Measurements from ENCODE around the gene SPATS2L. TPM values are rescaled to one million over a fixed set of nuclear protein-coding genes. Genes with fewer than 3 reads are reported as not detected.

The SPATS2L gene
- total and polyA plus RNA-seq, 12 donors, result 23.4 to 104 (median 71.8) TPM

- peak overlapping the region in 7 of 10 donors; percentile 6 to 37 (median 28) for H3K4me3 ChIP-seq
- H3K27ac ChIP-seq, result peak overlapping the region in 8 of 10 donors; percentile 41 to 78 (median 56)
- intact Hi-C loops (cut with DNase I), result loop anchor here in 6 of 10 donors (2.0 to 10.0 kb wide), 5 partner anchors 163 to 497 kb away; partner anchors contain the start of gene SPATS2L (in 3 of the 6)
- DNase-seq (peak; percentile 66 to 81), ATAC-seq (peak; percentile 74 to 91 (median 86))
- TF ChIP-seq CTCF (IDR thresholded peaks at IDR 0.05), result no peak
- no peaks in the 10 kb centered on the region for H3K27me3 ChIP-seq
- WGBS, 2 donors, result 70% methylated on average over 21 of the region's 21 CpGs
- H3K36me3 ChIP-seq, result peaks cover 0 to 73% (median 44%) of the 10 kb centered on the region in 9 donors
- H3K4me1 ChIP-seq, result peaks cover 0 to 6% (median 0%) of the 10 kb centered on the region in 9 donors
- no peaks in the 10 kb centered on the region for H3K9me3 ChIP-seq
Measured at GRCh38 chr2:200477667-200478131, 171.2 kb downstream of the SPATS2L start.

- Histone ChIP-seq H3K27me3 (no peaks in the 10 kb centered on the region), H3K27ac (no peak overlapping the region), H3K36me3 (peaks cover 0 to 53% (median 28%) of the 10 kb centered on the region in 9 donors), H3K9me3 (no peaks in the 10 kb centered on the region), H3K4me1 (peaks cover 0 to 6% (median 0%) of the 10 kb centered on the region in 9 donors), H3K4me3 (no peak overlapping the region)
- DNase-seq (no peak), ATAC-seq (no peak)
- 68 to 72% methylated on average over 8 of the region's 8 CpGs for WGBS, 2 donors
- TF ChIP-seq CTCF (IDR thresholded peaks at IDR 0.05), result no peak
- intact Hi-C loops (cut with DNase I), result loop anchor here (2.0 to 10.0 kb wide), 7 partner anchors 165 to 507 kb away; partner anchors contain the start of gene SPATS2L (in 3 of the 10)
Measured at GRCh38 chr2:200479692-200480265, 173.3 kb downstream of the SPATS2L start.

GRCh38 chr2:200482194-200482593 is 175.7 kb downstream of the SPATS2L start:
- Histone ChIP-seq H3K9me3 (no peaks in the 10 kb centered on the region), H3K27ac (no peak overlapping the region), H3K4me3 (no peak overlapping the region), H3K27me3 (no peaks in the 10 kb centered on the region), H3K4me1 (peaks cover 0 to 6% (median 0%) of the 10 kb centered on the region in 9 donors), H3K36me3 (peaks cover 0 to 32% (median 13%) of the 10 kb centered on the region in 9 donors)
- no peak for ATAC-seq
- intact Hi-C loops (cut with DNase I), result loop anchor here in 1 of 10 donors (5.0 kb wide), 1 partner anchor 500 kb away; no protein-coding TSS in a partner anchor
- TF ChIP-seq CTCF (IDR thresholded peaks at IDR 0.05), result no peak
- DNase-seq, result no peak

- DNase-seq, result no peak
- no peak overlapping the region for H3K27ac ChIP-seq
- intact Hi-C loops (cut with DNase I), result loop anchor here in 1 of 10 donors (5.0 kb wide), 1 partner anchor 501 kb away; no protein-coding TSS in a partner anchor
- no peaks in the 10 kb centered on the region for H3K27me3 ChIP-seq
- H3K36me3 ChIP-seq, result peaks cover 0 to 20% (median 7%) of the 10 kb centered on the region in 9 donors
- 60% methylated on average over 4 of the region's 4 CpGs for WGBS, 2 donors
- peak in 7 of 9 donors; percentile 12 to 47 (median 28) for TF ChIP-seq CTCF (IDR thresholded peaks at IDR 0.05)
- H3K9me3 ChIP-seq, result no peaks in the 10 kb centered on the region
- no peak overlapping the region for H3K4me3 ChIP-seq
- peaks cover 0 to 5% (median 0%) of the 10 kb centered on the region in 9 donors for H3K4me1 ChIP-seq
- ATAC-seq, result peak in 2 of 8 donors; percentile 29 to 36
Measured at GRCh38 chr2:200483729-200484198, 177.3 kb downstream of the SPATS2L start.
